CD4-positive, alpha-beta T cell treated with Interleukin-4 for 1 hour (primary cell): ENCODE measurements around the gene TMEM187.

Experiments used
- DNase-seq, 2 donors: peaks; one replicate each; pipeline ENCODE4 v3.0.0-alpha.2; 2020 to 2022

TMEM187 gene

GRCh38 chrX:153955228-153955732 lies 17.3 kb upstream of the TMEM187 start:
- no peak for DNase-seq

GRCh38 chrX:153956044-153956907 lies 16.3 kb upstream of the TMEM187 start:
- no peak for DNase-seq

GRCh38 chrX:153957224-153957623 lies 15.3 kb upstream of the TMEM187 start:
- no peak for DNase-seq

- no peak for DNase-seq
Observed at GRCh38 chrX:153958605-153959004, 13.9 kb upstream of the TMEM187 start.

- DNase-seq, result no peak
Observed at GRCh38 chrX:153959649-153960048, 12.9 kb upstream of the TMEM187 start.

- no peak for DNase-seq
Observed at GRCh38 chrX:153960077-153960476, 12.5 kb upstream of the TMEM187 start.

- DNase-seq, result no peak
Observed at GRCh38 chrX:153960786-153961185, 11.8 kb upstream of the TMEM187 start.

GRCh38 chrX:153961292-153961691 lies 11.3 kb upstream of the TMEM187 start:
- no peak for DNase-seq

GRCh38 chrX:153963546-153963945 lies 9.0 kb upstream of the TMEM187 start:
- DNase-seq, result no peak

GRCh38 chrX:153964105-153964504 lies 8.4 kb upstream of the TMEM187 start:
- no peak for DNase-seq

GRCh38 chrX:153965406-153965805 lies 7.1 kb upstream of the TMEM187 start:
- DNase-seq, result no peak

GRCh38 chrX:153966283-153966688 lies 6.3 kb upstream of the TMEM187 start:
- DNase-seq, result no peak

GRCh38 chrX:153966841-153967535 lies 5.6 kb upstream of the TMEM187 start:
- no peak for DNase-seq

GRCh38 chrX:153967536-153968224 lies 4.9 kb upstream of the TMEM187 start:
- peak; percentile 29 to 58 for DNase-seq

- no peak for DNase-seq
Observed at GRCh38 chrX:153968255-153968654, 4.3 kb upstream of the TMEM187 start.

- DNase-seq, result peak; percentile 42 to 54
Observed at GRCh38 chrX:153968754-153969124, 3.8 kb upstream of the TMEM187 start.

GRCh38 chrX:153969125-153969903 lies 3.2 kb upstream of the TMEM187 start:
- DNase-seq, result no peak

- no peak for DNase-seq
Observed at GRCh38 chrX:153969904-153970356, 2.6 kb upstream of the TMEM187 start.

GRCh38 chrX:153970357-153971123 lies 2.0 kb upstream of the TMEM187 start:
- peak; percentile 21 to 51 for DNase-seq

- peak; percentile 90 to 93 for DNase-seq
Observed at GRCh38 chrX:153971124-153971449, 1.5 kb upstream of the TMEM187 start.

GRCh38 chrX:153971450-153972367 lies 845 bp upstream of the TMEM187 start, which contains the start of gene HCFC1:
TSS of gene HCFC1 (minus strand) at chrX:153971818. CDS start at chrX:153970840, 978 bp downstream.
- peak; percentile 94 to 95 for DNase-seq
